Breast epithelium (tissue), 4 donors: ENCODE data around the gene RHAG. TPM values are rescaled to one million over a fixed set of nuclear protein-coding genes. Genes with fewer than 3 reads are reported as not detected.
A peak's percentile ranks its signal among the peaks of the same experiment; 100 is the strongest.
"Not testable (repeated sequence)": the region's sequence is repeated elsewhere in the genome, so short reads cannot be mapped to it uniquely, and the experiment has no call there.

Experiments used
- DNase-seq, 2 donors: peaks; one replicate each; pipeline ENCODE4 v3.0.0-alpha.2; 2019; ENCODE audit warnings: low spot score in 2 of 2
- H3K27ac ChIP-seq, 2 donors: fragments of 200-600 bp; sonication (generic) in 1 of 2; one replicate each; pipeline ENCODE4 v1.5.1; 2016 to 2019; ENCODE audit warnings: mild to moderate bottlenecking in 1 of 2
- H3K27me3 ChIP-seq, 2 donors: fragments of 200-600 bp; sonication (generic) in 1 of 2; one replicate each; pipeline versions ENCODE4 v1.5.1 to v1.6.0; 2017 to 2019; ENCODE audit warnings: control low read depth in 1 of 2, mild to moderate bottlenecking in 1 of 2
- H3K36me3 ChIP-seq: fragments of 200-600 bp; one replicate; pipeline ENCODE4 v1.5.1; 2019
- H3K4me1 ChIP-seq, 2 donors: fragments of 200-600 bp; sonication (generic); one replicate each; pipeline ENCODE4 v1.5.1; 2016 to 2019; ENCODE audit warnings: control low read depth in 1 of 2
- H3K4me3 ChIP-seq, 3 donors: fragments of 200-600 bp; sonication (generic); 1 replicate in 2 of 3; 2 replicates in 1 of 3; pipeline ENCODE4 v1.5.1; 2016 to 2019; ENCODE audit warnings: mild to moderate bottlenecking in 3 of 3, moderate library complexity in 2 of 3
- H3K9me3 ChIP-seq, 2 donors: fragments of 200-600 bp; sonication (generic) in 1 of 2; one replicate each; pipeline ENCODE4 v1.5.1; 2016 to 2019; ENCODE audit warnings: control low read depth in 1 of 2
- POLR2A ChIP-seq: fragments of 450-650 bp; IDR thresholded peaks from one replicate; pipeline ENCODE4 v1.6.1; 2016; ENCODE audit warnings: antibody characterized with exemption, mild to moderate bottlenecking, moderate library complexity
- POLR2AphosphoS5 ChIP-seq, 3 donors: sonication (generic); formaldehyde crosslinking; IDR thresholded peaks; one replicate each; pipeline ENCODE4 v1.6.1; 2017; ENCODE audit warnings: antibody characterized with exemption in 3 of 3
- intact Hi-C: fragments of 100-400 bp; cut with DNase I; formaldehyde crosslinking; loops from one replicate; pipeline ENCODE4 v1.15.1; 2023; ENCODE audit warnings: low total_unique reads
- total RNA-seq, 3 donors: library from RNA; depleted of rRNA; stranded (reverse); fragments of >200 nt; gene quantifications; one replicate each; pipeline ENCODE4 v1.1.0, GENCODE V29; 2016
- TF ChIP-seq, protein P1 (sequence below), 3 donors: fragments of 450-650 bp; IDR thresholded peaks; one replicate each; pipeline ENCODE4 v1.5.1; 2016 to 2017; ENCODE audit warnings: antibody characterized with exemption in 3 of 3, mild to moderate bottlenecking in 3 of 3, moderate library complexity in 3 of 3

The RHAG gene
- total RNA-seq, 3 donors from 2014 or later: not detected

DNA sequence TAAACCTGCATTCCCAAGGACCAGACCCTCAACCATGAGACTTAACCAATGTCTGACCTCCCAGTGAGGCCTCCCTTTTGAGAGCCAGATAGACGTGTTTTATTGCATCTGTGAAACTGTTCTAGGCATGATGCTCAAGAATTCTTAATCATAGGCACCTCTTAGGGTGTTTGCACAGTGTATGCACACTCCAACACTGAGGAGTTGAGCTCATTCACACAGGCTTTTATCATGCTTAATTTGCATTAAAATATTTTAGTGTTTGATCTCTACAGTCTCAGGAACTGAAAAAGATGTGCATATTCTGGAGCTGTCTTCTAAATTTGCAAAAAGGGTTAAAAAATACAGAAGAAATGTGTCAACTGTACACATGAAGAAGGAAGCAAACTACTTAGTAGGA lies 27.4 kb downstream of the RHAG start:
- DNase-seq: no peak
- intact Hi-C loops: loop anchor here (5.0 kb wide), 1 partner anchor 72 kb away; no protein-coding TSS in a partner anchor
- H3K36me3 ChIP-seq: no peaks in the 10 kb centered on the region

DNA sequence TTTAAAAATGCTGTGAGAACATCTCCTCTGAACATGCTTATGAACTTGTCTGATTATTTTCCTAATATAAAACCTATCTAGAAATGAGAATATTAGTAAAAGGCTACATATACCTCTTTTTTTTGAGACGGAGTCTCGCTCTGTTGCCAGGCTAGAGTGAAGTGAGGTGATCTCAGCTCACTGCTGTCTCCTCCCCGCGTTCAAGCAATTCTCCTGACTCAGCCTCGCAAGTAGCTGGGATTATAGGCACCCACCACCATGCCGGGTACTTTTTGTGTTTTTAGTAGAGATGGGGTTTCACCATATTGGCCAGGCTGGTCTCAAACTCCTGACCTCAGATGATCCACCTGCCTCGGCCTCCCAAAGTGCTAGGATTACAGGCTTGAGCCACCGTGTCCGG lies 28.4 kb downstream of the RHAG start:
- not testable (repeated sequence) for H3K4me3 ChIP-seq, H3K4me1 ChIP-seq, H3K27ac ChIP-seq, DNase-seq, H3K27me3 ChIP-seq, H3K36me3 ChIP-seq, H3K9me3 ChIP-seq
- intact Hi-C loops: loop anchor here (5.0 kb wide), 1 partner anchor 71 kb away; no protein-coding TSS in a partner anchor

More for the DNA sequence above, 27.4 kb downstream of the RHAG start:
- Histone ChIP-seq H3K27ac (no peak overlapping the region), H3K4me3 (no peak overlapping the region), H3K27me3 (no peaks in the 10 kb centered on the region), H3K9me3 (no peaks in the 10 kb centered on the region), H3K4me1 (no peaks in the 10 kb centered on the region)
- TF ChIP-seq POLR2A: no peak
- no peak for TF ChIP-seq POLR2AphosphoS5 (IDR thresholded peaks at IDR 0.05)
- TF ChIP-seq, protein P1, sequence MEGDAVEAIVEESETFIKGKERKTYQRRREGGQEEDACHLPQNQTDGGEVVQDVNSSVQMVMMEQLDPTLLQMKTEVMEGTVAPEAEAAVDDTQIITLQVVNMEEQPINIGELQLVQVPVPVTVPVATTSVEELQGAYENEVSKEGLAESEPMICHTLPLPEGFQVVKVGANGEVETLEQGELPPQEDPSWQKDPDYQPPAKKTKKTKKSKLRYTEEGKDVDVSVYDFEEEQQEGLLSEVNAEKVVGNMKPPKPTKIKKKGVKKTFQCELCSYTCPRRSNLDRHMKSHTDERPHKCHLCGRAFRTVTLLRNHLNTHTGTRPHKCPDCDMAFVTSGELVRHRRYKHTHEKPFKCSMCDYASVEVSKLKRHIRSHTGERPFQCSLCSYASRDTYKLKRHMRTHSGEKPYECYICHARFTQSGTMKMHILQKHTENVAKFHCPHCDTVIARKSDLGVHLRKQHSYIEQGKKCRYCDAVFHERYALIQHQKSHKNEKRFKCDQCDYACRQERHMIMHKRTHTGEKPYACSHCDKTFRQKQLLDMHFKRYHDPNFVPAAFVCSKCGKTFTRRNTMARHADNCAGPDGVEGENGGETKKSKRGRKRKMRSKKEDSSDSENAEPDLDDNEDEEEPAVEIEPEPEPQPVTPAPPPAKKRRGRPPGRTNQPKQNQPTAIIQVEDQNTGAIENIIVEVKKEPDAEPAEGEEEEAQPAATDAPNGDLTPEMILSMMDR (IDR thresholded peaks at IDR 0.05): no peak

DNA sequence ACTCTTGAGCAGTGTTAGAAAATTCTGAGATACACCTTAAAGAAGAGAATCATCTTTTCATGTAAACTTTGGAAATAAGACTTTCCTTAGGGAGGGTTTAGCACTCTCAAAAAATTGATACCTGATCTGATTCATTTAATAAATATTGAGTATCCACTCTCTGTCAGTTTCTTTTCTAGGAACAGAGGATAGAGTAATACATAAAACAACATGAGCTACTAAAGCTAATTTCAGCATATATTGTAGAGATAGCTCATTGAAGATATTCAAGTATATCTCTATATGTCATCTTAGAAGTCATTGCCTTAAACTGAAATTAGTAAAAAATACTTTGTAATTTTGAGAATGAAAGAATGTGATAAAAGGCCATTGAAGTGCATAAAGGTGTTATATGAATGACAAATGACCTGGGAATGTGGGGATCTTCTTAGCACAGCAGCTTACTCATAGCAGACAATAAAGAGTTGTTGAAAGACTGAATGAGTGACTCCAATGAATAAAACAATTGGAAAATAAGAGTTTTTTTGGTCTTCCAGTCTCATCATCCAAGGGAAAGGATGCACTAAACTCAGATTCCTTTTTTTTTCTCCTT lies 29.2 kb downstream of the RHAG start:
- no peak overlapping the region for H3K27ac ChIP-seq
- no peaks in the 10 kb centered on the region for H3K36me3 ChIP-seq
- intact Hi-C loops: loop anchor here (5.0 kb wide), 1 partner anchor 70 kb away; no protein-coding TSS in a partner anchor
- no peak overlapping the region for H3K4me3 ChIP-seq
- DNase-seq: no peak
- no peaks in the 10 kb centered on the region for H3K9me3 ChIP-seq
- no peaks in the 10 kb centered on the region for H3K4me1 ChIP-seq
- TF ChIP-seq, protein P1 (IDR thresholded peaks at IDR 0.05): no peak
- TF ChIP-seq POLR2AphosphoS5 (IDR thresholded peaks at IDR 0.05) (no peak), POLR2A (no peak)
- H3K27me3 ChIP-seq: no peaks in the 10 kb centered on the region

DNA sequence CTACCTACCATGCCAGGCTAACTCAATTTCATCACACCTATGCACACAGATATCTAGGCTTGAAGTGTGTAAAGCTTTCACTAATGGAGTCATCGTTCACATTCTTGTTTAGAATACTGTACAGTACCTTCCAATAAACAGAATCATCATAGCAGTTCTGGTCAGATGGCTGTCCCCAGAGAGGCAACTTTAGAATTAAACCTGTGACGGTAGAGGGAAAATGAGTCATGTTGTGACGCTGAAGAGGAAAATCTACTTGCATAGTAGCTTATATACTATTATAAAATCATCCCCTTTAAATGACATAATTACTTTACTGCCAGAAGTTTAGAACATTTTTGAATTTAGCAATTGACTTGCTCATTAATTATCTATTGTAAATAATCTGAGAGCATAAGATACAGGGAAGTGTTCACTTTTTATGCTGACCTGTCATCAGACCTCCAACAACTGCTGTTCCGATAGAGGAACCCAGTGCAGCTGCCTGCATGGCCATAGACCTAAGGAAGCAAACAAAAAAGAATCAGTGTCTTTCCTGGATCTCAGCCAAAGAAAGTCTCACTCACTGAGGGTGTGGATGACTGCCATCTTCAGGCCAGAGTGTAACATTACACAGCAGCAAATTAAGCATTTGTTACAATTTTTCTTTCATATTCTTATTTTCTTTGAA lies 29.8 kb downstream of the RHAG start:
- Histone ChIP-seq H3K4me1 (no peaks in the 10 kb centered on the region), H3K9me3 (no peaks in the 10 kb centered on the region)
- intact Hi-C loops: loop anchor here (5.0 kb wide), 1 partner anchor 70 kb away; no protein-coding TSS in a partner anchor

DNA sequence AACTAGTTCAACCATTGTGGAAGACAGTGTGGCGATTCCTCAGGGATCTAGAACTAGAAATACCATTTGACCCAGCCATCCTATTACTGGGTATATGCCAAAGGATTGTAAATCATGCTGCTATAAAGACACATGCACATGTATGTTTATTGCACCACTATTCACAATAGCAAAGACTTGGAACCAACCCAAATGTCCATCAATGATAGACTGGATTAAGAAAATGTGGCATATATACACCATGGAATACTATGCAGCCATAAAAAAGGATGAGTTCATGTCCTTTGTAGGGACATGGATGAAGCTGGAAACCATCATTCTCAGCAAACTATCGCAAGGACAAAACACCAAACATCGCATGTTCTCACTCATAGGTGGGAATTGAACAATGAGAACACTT lies 32.6 kb downstream of the RHAG start:
- H3K4me3 ChIP-seq, H3K27me3 ChIP-seq, H3K9me3 ChIP-seq, H3K4me1 ChIP-seq, intact Hi-C loops, H3K36me3 ChIP-seq, DNase-seq, H3K27ac ChIP-seq: not testable (repeated sequence)

More for the DNA sequence above, 29.8 kb downstream of the RHAG start:
- no peak for DNase-seq
- TF ChIP-seq, protein P1 (IDR thresholded peaks at IDR 0.05): peak; percentile 60 to 80 (median 75)
- no peak for TF ChIP-seq POLR2A
- Histone ChIP-seq H3K4me3 (no peak overlapping the region), H3K36me3 (no peaks in the 10 kb centered on the region), H3K27me3 (no peaks in the 10 kb centered on the region), H3K27ac (no peak overlapping the region)

DNA sequence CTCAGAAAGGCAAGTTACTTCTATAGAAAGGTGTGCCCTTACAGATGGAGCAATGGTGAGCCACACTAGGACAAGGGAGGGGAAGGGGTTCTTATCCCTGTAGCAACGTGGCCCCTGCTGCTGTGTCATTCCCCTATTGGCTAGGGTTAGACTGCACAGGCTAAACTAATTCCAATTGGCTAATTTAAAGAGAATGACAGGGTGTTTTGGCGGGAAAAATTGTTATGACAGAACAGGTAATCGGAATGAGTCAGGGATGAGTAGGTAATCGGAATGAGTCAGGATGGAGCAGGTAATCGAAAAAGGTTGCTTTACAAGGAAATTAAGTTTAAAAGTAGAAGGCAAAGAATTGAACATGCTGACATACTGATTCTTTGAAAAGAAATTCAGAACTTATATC lies 49.4 kb downstream of the RHAG start:
- H3K4me3 ChIP-seq, H3K4me1 ChIP-seq, H3K36me3 ChIP-seq, H3K9me3 ChIP-seq, intact Hi-C loops, H3K27ac ChIP-seq, H3K27me3 ChIP-seq, DNase-seq: not testable (repeated sequence)
